NK-92 treated with Interleukin-12 subunit alpha and Interleukin-12 subunit beta, amount 100 ng/mL, for 24 hours (cell line): ENCODE results near the gene SLC39A9.
A peak's percentile ranks its signal among the peaks of the same experiment; 100 is the strongest.

ENCODE experiments used
- DNase-seq: peaks from one replicate; lab custom pipeline; 2025; lab: John Stamatoyannopoulos, UW

The SLC39A9 gene, protein sequence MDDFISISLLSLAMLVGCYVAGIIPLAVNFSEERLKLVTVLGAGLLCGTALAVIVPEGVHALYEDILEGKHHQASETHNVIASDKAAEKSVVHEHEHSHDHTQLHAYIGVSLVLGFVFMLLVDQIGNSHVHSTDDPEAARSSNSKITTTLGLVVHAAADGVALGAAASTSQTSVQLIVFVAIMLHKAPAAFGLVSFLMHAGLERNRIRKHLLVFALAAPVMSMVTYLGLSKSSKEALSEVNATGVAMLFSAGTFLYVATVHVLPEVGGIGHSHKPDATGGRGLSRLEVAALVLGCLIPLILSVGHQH

DNA sequence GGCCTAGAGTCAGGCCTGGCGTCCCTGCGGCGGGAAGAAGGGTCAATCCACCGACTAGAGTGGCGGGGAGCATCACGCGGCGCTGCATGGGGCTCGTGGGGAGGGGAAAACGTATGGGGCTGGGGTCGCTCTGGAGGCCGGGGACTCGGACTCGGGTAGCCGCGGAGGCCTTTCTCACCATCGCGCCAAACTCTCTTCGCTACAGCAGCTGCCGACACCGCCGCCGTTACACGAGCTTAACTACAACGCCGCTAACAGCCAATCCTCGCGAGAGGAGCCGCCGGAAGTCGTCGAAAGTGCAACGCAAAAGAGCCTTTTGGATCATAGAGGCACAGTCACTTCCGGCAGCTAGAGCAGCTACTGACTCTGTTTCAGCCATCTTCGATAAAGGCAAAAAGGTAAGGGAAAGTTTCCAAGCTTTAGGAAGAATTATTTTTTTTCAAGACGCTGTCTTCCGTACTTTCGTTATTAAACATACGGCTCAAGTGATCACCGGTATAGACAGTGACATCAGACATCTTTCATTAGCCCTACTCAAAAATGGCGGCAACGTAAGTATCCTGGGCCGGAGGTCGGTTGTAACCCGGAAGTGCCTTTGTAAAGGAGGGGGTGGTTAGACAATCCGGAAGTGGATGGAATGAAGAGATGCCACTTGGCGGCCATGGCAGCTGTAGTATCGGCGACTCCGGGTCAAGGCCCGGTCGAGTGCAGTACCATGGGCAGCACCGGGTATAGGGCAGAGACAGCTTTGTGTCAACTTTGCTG lies at the start of gene SLC39A9, which contains the start of gene ERH:
Gene SLC39A9 (plus strand): TSS at position 640 of the 765 bp plus-strand sequence. CDS start 678 bp downstream, outside the sequence.
Gene ERH (minus strand): TSS at position 247 of the 765 bp plus-strand sequence. CDS start 66 bp downstream, at position 181.
- DNase-seq = peak; percentile 89

DNA sequence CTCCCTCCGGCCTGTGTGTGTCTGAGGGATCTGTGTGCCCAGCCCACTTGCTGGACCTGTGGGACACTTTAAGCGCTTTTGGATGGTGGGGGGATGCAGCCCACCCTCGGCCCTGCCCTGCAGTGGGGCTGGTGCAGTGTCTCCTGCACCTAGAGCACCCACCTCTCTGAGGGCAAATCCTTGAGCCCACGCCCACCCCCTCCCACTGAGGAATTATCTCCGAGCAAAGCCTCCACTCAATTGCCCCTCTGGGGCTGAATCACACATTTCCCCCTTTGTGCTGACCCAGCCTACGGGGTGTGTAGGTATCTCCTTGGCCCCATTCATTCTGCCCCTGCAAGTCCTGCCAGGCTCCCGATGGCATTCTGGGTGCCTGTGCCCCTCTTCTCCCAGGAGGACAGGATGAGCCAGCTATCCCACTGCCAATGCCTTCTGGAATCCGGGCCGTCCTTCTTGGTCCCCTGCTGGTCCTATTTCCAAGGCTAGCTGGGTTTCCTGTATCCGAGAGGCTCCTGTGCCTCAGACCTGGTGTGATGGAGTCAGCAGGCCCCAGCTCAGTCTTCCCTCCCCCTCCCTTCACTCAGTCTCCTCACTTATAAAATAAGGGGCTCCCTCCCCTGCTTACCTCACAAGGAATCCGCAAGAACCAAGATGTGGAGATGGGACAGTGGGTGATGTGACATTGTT lies 49.3 kb upstream of the SLC39A9 start:
- DNase-seq = no peak

DNA sequence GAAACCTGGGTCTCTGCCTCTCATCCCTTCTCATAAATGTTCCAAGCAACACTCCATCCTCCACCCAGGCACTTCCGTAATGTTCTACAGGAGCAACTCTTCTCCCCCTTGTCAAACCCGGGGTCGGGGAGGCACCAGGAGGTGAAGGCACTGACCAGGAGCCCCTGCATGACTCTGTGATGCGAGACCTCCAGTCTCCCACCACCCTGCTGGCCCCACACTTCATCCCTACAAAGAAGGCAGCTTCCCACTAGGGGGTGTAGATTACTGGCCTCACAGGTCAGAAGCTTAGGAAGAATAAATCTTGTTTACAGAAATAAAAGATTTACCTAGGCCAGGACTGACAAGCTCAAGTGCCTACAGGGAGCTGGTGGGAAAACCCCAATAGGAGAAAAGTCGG lies 47.6 kb upstream of the SLC39A9 start:
- no peak for DNase-seq

DNA sequence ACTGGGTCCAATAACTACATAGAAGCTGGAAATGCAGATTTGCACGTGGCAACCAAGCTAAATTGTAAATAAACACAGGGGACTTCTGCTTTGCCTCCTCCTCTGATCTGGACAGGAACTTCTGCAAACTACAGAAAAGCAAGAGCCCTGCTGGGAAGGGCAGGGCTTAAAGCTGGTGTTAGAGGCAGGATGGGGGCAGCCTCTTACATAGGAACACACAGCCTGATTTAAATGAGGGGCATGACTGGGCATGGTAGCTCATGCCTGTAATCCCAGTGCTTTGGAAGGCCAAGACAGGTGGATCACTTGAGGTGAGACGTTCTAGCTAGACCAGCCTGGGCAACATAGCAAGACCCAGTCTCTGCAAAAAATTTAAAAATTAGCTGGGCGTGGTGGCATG lies 47.1 kb upstream of the SLC39A9 start:
- DNase-seq = no peak

DNA sequence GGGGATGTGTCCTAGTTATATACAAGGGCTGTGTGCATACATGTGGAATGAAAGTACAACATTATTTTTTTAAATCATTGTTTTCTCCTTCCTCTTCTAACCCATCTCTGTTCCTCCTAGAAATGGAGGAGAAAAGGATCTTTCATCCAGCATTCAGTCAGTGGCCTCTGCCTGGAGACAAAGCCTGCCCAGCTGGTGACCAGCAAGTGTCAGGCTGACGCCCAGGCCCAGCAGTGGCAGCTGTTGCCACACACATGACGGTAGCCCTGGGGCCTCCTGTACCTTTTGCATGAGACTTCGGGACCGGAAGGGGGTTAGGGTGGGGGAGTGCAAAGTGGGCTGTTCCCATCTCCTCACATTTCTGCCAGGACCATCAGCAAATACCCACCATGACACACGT lies 46.6 kb upstream of the SLC39A9 start:
- no peak for DNase-seq

DNA sequence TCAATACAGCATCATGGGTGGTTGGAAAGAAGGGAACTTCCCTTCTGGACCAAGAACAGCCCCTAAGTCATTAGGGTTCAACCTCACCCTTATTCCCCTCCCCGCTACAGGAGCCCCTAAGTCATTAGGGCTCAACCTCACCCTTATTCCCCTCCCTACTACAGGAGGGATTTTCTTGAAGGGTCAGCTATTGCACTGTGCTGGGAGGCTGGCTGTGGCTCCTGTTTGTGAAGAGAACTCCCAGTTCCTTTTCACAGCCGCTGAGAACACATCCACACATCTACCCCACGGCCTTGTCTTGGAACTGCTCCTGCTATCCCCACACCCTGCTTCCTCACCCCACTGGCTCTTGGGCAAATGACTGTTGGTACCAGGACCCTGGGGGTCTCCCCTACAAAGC lies 45.3 kb upstream of the SLC39A9 start:
- no peak for DNase-seq

DNA sequence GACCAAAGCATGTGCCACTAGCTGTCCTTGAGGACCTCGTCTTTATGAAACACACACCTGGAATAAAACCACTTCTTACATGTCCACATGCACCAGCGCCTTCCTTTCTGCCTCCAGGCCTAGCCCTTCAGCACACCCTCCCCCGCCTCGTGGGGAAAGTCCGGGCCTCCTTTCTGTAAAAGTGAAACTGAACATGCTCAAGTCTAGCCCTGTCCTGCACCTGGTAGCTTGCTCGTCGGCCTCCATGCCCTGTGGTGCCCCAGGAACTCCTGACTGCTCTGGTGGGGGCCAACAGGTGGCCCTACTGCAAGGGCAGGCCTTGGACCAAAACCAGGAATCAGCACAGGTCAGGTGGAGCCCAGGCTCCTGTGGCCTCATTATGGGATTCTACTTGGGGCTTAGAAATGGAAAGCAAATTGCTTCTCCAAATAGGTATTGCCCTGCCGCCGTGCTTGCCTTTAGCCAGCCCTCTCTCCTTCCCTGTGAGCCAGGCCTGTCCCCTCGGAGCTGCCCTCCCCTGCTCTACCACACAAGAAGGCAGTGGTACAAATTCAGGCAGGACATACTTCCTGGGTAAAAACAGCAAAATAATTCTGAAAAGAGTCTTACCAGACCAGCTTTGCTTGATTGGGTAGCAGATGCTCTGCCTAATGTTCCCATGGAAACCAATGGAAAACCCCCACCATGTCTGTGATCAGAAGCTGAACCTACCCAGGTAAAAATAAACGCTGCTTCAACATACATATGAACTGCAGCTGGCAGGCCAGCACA lies 43.9 kb upstream of the SLC39A9 start:
- peak; percentile 10 for DNase-seq

DNA sequence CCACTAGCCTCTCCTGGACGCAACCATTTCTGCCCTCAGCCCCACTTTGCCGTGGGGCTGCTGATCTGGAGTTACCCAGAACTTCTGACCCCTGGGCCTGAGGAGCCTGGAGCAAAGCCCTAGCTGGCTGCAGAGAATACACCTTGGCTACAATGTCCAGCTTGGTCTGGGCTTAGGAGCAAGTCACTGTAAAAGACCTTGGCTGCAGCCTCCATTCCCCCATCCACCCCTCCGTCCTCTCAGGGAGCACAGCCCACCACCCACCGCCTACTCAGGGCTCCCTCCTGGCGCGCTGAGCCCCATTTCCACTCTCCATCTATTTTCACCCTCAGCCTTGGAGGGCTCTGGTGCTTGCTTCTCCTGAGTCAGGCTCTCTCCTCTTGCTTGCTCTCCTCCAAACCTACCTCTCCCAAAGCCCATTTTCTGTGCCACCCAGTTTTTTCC lies 43.3 kb upstream of the SLC39A9 start:
- no peak for DNase-seq

DNA sequence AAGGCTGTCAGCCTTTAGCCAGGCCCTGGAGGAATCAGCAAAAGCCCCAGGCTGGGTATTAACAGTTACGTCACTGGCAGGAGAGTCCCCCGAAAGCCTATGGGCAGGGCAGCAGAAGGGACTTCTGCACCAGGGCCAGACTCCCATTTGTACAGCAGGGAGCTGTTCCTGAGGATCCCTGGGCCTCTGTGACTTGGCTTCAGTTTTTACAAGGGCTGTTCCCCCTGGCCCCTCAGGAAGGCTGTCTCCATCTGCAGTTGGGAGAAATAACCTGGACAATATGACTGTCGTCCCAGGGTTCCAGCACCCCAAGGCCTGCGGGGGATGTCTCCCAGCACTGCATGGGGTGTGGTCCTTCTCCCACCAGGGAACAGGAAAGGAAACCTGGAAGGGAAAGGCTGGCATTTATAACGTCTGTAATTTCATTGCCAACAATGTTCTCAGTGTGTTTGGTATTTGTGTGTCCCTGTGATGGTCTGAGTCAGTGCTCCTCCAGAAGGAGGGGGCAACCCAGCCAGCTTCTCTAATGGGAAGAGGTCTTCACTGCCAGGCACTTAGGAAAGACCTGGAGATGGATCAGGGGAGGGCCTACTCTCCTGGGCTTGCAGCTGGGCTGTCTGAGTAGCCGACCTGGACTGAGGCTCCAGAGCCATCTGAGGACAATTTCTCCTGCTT lies 42.7 kb upstream of the SLC39A9 start:
- DNase-seq = no peak

DNA sequence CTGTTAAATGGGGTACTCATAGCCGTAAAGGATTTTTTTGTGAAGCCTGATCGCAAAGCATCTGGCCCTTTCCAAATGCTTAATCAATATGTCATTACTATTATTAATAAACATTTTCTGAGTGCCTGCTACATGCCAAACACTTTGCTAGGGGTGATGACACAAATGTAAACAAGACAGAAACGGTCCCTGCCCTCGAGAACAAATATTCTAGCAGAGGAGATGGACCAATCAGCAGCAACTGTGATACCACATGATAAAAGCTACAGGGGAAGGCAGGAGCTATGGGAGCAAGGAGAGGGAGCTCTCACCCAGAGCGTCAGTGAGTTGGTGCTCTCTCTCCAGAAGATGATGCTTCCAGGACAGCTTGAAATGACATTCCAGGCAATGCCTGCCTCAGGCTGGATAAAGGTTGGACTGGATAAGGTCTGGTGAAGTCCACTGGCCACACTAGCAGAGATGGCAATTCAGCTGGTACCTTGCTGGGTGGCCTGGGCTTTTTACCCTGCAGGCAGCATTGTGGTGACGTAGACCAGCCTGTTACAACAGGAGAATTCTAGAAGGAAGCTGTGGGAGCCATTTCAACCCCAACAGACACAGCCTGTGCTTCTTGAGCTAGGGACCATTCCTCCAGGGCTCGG lies 41.5 kb upstream of the SLC39A9 start:
- no peak for DNase-seq

DNA sequence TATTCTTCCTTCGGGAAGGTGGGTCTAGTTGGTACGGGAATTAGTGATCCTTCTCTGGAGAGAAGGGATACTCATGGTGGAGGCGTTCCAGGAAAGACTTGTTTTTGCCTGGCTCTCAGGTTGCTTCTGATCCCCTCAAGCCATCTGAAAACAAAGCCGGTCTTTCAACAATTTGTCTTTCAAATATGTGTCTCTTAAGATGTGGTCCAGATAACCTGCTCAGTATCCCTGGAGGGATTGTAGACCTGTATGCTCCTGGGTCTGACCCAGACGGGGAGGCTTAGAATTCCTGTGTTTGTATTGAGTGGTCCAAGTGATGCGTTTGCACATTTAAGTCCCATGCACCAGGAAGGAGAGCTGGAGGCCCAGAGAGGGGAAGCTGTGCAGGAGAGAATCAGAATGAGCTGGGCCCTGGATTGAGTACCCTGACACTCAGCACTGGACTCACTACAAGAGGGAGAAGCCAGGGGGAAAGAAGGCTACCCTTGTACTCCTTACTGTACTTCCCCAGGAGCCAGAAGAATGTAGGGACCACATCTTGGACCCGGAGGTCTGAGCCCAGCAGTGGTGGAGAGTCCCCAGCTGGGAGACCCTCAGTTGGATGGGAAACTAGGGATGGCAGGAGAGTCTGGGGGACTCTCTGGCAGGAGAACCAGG lies 40.8 kb upstream of the SLC39A9 start:
- no peak for DNase-seq

DNA sequence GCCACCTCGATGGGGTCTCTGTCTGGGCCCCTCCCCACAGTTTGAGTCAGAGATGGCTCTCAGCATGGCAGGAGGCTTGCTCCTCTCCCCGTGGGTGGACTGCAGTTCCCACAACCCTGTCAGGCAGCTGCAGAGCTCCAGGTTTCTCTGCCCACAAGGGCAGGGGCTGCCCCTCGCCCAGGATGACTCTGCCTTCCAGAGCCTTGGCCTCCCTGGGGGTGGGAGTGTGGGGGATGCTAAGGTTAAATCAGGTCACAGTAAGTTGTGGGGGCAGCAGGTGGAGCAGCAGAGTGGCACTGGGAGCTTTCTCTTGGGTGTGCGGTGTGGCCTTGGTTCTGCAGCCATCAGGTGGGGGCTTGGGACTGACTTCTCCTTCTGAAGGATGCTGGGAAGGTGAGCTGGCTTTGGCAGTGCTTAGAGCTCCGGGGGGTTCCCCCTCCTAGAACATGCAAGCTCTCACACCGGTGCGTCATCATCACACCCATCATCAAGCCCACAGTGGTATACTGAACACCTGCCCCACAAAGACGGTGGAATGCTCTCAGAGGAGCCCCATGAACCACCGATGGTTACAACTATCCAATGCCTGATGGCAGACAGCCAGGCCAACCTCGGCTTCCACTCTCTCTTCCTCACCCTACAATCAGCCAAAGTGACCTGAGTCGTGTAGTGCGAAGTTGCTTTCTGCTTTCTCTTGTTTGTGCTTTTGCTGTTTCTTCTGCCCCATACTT lies 40.1 kb upstream of the SLC39A9 start:
- DNase-seq = no peak

DNA sequence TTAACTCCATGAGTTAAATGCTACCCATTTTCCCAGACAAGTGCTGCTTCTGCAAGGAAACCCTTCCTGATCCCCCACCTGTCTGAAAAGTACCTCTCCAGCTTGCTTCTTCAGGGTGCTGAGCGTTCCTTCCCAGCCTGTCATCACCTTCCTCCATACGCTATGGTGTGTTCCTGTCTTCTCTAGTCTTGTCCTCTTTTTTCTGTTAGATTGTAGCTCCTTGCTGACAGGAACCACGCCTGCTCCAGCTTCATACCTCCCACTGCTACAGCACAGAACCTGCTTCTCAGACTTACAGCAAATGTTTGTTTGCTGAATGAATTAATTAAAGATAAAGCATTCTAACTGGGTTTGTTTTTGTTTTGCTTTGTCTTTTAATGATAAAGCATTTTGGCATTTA lies 39.5 kb upstream of the SLC39A9 start:
- DNase-seq = no peak

DNA sequence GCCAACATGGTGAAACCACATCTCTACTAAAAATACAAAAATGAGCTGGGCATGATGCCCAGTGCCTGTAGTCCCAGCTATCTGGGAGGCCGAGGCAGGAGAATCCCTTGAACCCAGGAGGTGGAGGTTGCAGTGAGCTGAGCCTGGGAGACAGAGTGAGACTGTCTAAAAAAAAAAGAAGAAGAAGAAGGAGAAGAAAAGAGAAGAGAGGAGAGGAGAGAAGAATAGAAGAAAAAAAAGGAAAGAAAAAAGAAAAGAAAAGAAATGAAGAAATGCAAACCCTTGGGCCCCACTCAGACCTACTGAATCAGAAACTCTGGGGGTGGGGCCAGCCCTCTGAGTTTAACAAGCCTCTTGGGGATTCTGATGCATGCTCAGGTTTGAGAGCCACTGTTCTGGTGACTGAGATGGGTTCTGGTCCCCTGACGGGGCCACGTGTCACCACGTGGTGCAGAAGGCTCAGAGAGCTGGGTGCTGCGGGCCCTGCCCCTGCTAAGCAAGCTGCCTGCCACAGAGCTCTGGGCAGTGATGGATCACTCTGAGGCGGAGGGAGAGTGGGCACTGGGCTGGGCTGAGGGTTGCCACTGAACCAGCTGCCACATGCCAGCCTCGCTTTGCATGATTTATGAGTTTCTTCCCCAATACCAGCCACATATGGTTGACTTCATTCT lies 37.9 kb upstream of the SLC39A9 start:
- no peak for DNase-seq

DNA sequence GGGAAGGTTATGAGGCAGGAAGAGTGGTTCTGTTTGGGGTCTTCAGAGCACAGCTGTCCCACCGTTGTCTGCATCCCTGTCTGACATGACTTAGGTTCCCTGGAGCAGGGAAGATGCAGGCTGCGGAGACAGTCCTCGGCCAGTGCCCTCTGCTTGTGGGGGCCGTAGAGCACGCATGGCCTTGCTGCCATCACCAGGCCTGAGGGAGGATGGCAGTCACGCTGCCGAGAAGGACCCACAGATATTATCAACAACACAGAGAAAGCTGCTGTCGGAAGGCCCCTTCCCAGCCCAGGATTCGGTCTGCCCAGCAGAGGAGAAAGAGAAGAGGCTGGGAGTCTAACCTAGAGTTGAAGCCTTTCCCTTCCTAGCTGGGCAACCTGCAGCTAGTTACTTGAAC lies 35.4 kb upstream of the SLC39A9 start:
- no peak for DNase-seq

DNA sequence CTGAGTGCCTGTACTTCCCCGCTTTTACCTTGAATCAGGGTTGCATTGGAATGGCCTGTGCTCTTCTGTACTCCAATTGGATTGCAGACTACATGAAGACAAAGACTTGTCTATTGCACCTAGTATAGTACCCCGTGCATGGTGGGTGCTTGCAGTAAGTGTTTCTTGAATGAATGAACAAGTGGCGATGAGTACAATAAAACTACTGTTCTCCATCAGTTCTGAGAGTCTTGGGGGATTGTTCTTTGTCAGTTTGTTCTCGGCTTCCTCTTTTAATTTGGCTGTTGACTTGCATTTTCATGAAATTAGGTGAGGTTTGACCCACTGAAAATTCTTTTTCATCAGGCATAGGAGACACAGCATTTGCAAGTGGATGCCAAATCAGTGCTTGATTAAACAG lies 34.5 kb upstream of the SLC39A9 start:
- no peak for DNase-seq

DNA sequence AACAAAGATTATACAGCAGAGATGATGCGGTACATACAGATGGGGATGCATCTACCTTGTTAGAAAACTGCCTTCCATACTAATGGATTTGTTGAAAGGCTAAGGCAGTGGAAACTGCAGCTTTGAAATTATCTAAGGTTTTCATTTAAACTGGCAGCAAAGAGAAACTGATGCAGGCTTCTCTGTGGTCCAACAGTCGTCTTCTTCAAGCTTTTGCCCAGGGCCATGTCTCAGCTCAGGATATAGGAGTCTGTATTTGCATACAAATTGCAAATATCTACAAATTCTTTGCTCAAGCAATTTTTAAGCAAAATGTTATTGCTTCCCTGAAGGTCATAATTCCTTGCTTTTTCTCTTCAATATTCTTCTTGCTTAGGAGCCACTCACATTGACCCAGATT lies 34.1 kb upstream of the SLC39A9 start:
- no peak for DNase-seq

DNA sequence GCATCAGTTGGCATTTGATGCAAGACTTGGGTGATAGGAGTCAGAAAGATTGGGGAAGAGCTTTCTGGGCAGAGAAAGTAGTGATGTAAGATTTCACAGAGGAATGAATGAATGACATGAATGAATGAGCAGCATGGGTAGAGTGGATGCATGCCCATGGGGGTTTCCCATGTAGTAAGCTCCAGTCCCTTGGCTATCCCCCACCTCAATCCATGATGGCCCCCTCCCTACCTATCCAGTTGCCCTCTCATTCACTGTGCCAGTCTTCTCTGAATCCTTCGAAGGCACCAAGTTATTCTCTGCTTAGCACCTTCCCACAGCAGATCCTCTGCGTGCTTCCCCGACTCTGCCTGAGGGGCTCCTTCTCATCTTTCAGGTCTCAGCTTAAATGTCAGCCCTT lies 32.4 kb upstream of the SLC39A9 start:
- DNase-seq = no peak

DNA sequence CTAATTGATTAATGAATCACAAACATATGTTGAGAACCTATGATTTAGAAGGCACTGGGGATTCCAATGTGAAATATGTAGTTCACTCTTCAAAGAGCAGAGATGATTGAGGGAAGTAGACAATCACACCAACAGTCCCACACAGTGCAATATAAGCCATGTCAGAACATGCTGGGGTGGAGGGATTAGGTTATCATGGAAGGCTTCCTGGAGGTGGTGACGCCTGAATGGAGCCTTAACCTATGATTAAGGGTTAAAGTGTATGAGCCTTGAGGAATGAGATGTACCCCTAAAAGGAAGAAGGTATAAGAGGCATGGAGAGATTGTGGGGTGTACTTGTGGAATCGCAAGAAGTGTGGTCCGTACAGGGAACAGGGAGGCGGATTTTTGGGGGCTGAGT lies 31.7 kb upstream of the SLC39A9 start:
- no peak for DNase-seq
